ENCODE measurements around the gene BLVRA.

Gene BLVRA

DNA sequence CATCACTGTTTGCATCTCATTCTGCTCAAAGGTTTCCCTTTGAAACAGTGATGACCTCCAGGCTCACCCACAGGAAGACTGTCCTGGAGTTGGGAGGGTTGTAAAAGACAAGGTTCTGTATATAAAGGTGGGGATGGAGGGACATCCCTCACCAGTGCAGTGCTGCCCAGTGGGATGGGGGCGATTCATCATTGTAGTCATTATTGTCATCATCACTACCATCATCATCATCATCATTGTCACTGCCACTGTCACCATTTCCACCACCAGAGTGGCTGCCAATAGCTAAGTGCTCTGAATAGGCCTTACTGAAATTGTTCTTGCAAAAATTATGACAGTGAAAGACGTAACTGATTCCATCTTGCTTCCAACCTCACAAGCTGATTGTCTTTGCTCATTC lies 86.2 kb downstream of the BLVRA start:
- TF ChIP-seq FOXP2 (optimal IDR thresholded peaks at IDR 0.05; ENCODE audit: borderline replicate concordance, extremely low read depth, extremely low read length, insufficient read depth) (no peak), POLR2AphosphoS5 (IDR thresholded peaks at IDR 0.05; ENCODE audit: low read depth, low read length) (no peak), TAF1 (IDR thresholded peaks at IDR 0.05; ENCODE audit: borderline replicate concordance, insufficient read depth, low read length) (no peak), SIN3A (IDR thresholded peaks at IDR 0.05; ENCODE audit: borderline replicate concordance, insufficient read depth, low read length) (no peak), REST (IDR thresholded peaks at IDR 0.05; ENCODE audit: insufficient read depth in 1 of 2, low read depth in 2 of 2, low read length in 2 of 2) (no peak)

DNA sequence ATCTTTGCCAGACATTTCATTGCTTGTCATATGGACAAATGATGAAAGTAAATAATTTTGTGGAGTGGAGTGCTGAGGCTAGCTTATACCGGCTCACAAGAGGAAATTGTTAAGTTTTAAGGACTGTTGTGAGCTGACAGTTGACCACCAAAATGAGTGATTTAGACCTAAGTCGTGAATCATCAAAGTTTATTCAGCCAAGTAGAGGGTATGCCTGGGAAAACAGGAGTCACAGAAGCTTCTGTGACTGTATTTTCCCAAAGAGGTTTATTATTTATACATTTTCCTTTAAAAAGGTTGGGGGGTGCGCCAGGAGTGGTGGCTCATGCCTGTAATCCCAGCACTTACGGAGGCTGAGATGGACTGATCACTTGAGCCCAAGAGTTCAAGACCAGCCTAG lies 89.0 kb downstream of the BLVRA start:
- TF ChIP-seq SIN3A (IDR thresholded peaks at IDR 0.05; ENCODE audit: borderline replicate concordance, insufficient read depth, low read length) (no peak), POLR2AphosphoS5 (IDR thresholded peaks at IDR 0.05; ENCODE audit: low read depth, low read length) (no peak), FOXP2 (optimal IDR thresholded peaks at IDR 0.05; ENCODE audit: borderline replicate concordance, extremely low read depth, extremely low read length, insufficient read depth) (no peak), TAF1 (IDR thresholded peaks at IDR 0.05; ENCODE audit: borderline replicate concordance, insufficient read depth, low read length) (no peak), REST (IDR thresholded peaks at IDR 0.05; ENCODE audit: insufficient read depth in 1 of 2, low read depth in 2 of 2, low read length in 2 of 2) (no peak)

- TF ChIP-seq POLR2AphosphoS5 (IDR thresholded peaks at IDR 0.05; ENCODE audit: low read depth, low read length): no peak
- no peak for TF ChIP-seq SIN3A (IDR thresholded peaks at IDR 0.05; ENCODE audit: borderline replicate concordance, insufficient read depth, low read length)
- TF ChIP-seq FOXP2 (optimal IDR thresholded peaks at IDR 0.05; ENCODE audit: borderline replicate concordance, extremely low read depth, extremely low read length, insufficient read depth): no peak
- TF ChIP-seq REST (IDR thresholded peaks at IDR 0.05; ENCODE audit: insufficient read depth in 1 of 2, low read depth in 2 of 2, low read length in 2 of 2): no peak
- TF ChIP-seq TAF1 (IDR thresholded peaks at IDR 0.05; ENCODE audit: borderline replicate concordance, insufficient read depth, low read length): no peak
Observed at GRCh38 chr7:43849047-43849446, 90.6 kb downstream of the BLVRA start.

DNA sequence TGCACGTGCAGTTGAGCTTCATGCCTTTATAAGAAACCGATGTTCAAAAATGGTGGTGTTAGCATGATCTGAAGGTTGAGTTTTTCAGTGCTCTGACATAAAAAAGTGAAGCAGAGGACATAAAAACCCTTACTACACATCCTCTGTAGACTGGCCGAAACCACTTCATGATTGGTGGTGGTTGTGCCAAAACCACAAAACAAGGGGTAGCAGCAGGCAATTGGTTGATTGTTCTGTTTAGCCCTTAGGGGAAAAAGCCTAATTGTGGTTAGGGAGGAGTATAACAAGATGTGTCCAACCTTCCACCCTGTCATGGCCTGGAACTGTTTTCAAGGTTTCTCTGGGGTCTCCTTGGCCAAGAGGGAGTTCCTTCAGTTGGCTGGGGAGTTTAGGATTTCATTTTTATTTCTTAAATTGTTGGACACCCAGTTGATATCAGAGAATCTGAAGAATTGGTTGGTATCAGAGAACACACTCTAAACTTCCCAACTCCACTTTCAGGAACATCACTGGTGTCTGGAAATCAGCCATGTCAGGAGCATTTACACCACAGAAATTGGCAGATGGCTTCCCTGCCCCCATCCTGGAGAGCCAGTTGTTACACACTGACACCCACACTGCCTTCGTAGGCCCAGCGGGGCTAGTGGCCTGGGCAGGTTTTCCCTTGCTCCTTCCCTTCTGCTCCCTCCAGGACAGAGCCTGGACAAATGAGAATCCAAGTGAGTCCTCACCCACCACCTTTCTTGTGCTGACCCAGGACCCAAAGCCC lies 92.1 kb downstream of the BLVRA start:
- TF ChIP-seq FOXP2 (optimal IDR thresholded peaks at IDR 0.05; ENCODE audit: borderline replicate concordance, extremely low read depth, extremely low read length, insufficient read depth) (no peak), TAF1 (IDR thresholded peaks at IDR 0.05; ENCODE audit: borderline replicate concordance, insufficient read depth, low read length) (no peak), SIN3A (IDR thresholded peaks at IDR 0.05; ENCODE audit: borderline replicate concordance, insufficient read depth, low read length) (no peak), POLR2AphosphoS5 (IDR thresholded peaks at IDR 0.05; ENCODE audit: low read depth, low read length) (no peak), REST (IDR thresholded peaks at IDR 0.05; ENCODE audit: insufficient read depth in 1 of 2, low read depth in 2 of 2, low read length in 2 of 2) (no peak)

All from PFSK-1 (cell line).